Ammon's horn (tissue), 1 donor: ENCODE measurements around the gene CDKN1C.

ENCODE experiments used
- DNase-seq: peaks from one replicate; pipeline ENCODE4 v3.0.0-alpha.2; 2016; ENCODE audit warnings: low spot score

The CDKN1C gene

DNA sequence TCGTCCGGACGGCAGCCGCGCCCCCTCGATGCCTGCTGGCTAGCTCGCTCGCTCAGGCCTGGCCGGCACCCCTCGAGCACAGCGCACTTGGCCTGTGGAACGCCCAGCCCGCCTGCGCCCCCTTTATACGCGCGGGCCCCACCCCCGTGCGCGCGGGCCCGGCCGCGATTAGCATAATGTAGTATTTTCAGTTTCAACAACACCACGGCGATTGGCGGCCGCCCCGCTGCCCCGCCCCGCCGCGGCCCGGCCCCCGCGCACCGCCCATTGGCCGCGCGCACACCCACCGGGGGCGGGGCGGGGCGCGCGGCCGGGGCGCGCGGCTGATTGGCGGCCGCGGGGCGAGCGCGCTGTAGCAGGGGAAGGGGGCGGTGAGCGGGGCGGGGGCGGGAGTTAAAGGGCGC is at the start of gene CDKN1C:
CDKN1C (minus strand) TSS at position 98 of the 404 bp plus-strand sequence. CDS start 319 bp downstream, outside the sequence.
- DNase-seq: peak; percentile 93

DNA sequence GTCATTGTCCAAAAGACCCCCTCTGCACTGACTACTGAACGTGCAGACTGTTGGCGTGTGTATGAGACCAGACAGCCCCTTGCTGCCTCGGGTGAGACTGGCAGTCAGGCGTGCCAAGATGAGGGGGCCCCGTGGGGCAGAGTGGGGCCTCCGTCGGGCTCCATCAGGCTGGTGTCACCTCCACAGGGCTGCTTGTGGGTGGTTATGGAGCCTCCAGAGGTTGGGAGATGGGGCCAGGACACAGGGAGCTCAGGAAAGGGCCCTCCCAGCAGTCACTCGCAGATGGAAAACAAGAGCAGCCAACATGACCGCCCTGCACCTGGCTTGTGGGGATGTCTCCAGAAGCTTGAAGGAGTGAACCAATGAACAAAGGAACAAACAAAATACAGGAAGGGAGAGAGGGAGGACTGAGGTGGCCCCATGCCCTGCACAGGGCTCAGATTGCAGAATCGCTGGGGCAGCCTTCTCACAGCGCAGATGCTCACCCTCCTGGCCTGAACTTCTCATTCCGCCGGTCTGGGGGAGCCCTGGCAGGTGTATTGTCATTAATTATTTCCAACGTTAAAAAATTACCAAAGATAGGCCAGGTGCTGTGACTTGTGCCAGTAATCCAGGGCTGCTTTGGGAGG is 49.1 kb upstream of the CDKN1C start:
- DNase-seq: no peak

DNA sequence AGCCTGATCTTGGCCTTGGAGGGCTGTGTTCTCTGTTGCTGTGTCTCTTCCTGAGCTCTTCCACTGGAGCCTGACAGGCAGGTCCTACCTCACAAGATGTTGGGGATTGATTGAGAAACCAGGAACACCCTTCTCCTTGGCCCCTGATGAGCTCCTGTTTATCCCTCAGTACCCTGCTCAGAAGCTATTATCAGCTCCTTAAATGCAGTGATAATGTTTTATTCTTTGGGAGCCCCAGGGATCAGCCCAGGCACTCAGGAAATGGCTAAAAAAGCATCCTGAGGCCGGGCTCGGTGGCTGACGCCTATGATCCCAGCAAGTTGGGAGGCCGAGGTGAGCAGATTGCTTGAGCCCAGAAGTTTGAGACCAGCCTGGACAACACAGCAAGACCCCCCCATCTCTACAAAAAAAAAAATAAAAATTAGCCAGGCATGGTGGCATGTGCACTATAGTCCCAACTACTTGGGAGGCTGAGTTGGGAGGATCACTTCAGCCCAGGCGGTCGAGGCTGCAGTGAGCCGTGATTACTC is 48.5 kb upstream of the CDKN1C start:
- DNase-seq: no peak

GRCh38 chr11:2933375-2934020 is 47.9 kb upstream of the CDKN1C start:
- DNase-seq: peak; percentile 52

DNA sequence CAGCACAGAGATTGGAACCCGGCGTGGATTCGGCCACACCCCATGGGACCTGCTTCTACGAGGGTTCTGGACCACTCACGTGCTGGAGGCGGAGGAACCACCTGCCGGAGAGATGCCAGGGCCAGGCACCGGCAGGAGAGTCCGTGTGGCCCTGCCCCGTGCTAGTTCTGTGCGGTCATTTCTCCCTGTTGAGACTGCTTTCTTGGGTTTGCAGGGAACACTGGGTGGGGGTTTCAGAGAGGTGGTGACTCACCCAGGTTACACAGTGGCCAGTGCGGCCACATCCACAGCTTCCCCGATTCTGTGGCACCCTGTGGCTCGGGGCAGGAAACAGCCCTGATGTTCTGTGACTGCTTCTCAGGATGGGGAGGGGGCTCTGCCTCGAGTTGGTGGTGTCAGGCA is 47.3 kb upstream of the CDKN1C start:
- DNase-seq: no peak

DNA sequence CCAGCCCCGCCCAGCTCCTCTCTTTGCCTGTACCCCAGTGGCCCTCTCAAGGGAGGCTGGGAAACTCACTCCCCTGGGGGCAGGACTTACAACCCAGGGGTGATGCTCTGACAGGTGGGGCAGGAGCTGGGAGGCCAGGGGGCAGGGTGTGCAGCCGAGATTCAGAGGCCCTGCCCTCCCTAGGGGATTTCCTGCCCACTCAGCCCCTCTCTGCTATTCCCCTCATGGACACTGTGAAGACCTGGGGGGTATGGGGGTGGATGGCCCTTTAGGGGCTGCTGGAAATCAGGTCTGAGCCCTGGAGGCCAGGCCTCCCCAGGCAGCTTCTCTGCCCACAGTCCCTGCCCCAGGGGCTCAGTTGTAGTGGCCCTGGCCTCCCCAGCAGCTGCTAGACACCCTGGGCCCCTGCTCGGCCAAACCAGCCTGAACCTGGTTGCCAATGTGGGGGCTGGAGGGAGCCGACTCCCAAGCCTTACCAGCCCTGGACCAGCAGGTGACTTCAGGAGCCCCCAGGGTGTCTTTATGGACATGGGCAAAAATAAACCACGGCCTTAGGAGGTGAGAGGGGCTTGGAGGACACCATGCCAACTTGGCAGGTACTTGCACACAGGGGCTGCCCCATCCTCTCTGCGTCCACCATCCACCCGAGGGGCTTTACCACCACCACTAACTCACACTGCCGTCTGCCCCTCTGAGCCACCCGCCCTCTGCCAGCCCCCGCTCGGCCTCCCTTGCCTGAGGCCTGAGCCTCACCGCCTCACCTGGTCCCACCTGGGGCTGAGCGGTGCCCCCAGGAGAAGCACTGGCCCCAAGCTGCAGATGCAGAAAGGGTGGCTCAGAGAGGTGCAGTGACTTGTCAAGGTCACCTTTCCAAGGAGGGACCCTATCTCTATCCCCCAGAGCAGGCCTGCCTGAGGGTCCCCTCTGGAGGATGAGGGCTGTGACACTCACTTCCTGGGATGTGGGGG is 46.5 kb upstream of the CDKN1C start:
- DNase-seq: no peak

DNA sequence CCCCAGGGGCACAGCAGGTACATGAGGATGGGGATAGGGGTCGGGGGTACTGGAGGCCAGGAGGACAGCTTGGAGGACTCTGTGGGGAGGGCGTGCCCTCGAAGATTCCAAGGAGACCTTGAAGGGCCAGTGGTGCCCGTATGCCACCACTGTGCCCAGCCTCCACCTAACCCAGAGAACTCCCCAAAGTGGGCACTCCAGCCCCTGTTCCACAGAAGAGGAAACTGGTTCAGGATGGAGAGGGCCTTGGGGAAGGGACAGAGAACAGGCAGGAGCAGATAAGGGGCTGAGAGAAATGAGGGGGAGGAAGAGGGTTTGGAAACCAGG is 45.8 kb upstream of the CDKN1C start:
- DNase-seq: no peak

- no peak for DNase-seq
Measured at GRCh38 chr11:2930704-2931419, 45.3 kb upstream of the CDKN1C start.

GRCh38 chr11:2929950-2930703 is 44.6 kb upstream of the CDKN1C start:
- no peak for DNase-seq

- no peak for DNase-seq
Measured at GRCh38 chr11:2929531-2929949, 44.0 kb upstream of the CDKN1C start.

- no peak for DNase-seq
Measured at GRCh38 chr11:2928605-2929530, 43.3 kb upstream of the CDKN1C start, which contains the start of gene PHLDA2. Gene PHLDA2 (minus strand): TSS chr11:2929420. CDS start chr11:2929364, 56 bp downstream.

GRCh38 chr11:2927851-2928604 is 42.5 kb upstream of the CDKN1C start:
- no peak for DNase-seq

DNA sequence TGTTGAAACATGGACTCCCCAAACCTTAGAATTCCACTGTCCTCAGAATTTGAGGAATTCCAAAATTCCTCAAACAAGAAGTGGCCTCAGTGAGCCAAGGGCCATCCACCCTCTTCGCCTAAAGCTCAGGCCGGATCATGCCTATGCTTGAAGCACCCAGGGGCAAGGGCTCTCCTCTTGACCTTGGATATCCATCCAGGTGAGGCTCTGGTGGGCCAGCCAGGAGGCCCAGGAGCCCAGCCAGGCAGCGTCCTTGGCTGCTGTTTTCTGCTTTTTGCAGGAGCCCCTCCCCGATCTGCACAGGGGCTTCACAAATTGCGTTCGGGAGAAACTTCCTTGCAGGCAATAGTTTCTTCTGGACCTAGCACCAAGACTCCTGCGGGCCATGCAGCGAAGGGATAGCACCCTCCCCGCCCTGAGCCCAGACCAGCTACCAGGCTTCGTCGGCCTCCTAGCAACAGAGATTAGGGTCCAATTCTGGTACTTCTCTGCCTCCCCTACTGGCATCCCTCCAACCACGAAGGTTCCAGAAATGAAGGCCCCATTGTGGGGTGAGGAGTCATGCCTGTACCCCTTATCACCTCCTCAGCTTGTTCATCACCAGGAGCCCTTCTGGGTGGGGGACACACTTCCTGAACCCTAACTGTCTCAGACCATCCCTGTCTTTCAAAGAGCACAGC is 41.7 kb upstream of the CDKN1C start:
- no peak for DNase-seq

DNA sequence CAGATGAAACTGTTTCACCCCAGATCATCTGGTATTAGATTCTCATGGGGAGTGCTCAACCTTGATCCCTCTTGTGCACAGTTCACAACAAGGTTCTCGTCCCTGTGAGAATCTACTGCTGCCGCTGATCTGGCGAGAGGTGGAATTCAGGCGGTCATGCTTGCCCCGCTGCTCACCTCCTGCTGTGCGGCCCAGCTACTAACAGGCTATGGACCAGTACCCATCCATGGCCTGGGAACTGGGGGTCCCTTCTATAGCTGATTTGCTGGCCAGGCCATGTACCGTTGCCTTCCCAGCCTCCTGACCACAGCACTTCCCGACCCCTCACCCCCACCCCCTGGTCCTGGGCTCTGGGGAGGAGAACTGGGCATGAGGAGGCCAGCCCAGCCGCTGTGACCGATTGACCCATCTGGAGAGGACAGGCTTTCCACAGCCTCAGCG is 41.1 kb upstream of the CDKN1C start:
- no peak for DNase-seq

DNA sequence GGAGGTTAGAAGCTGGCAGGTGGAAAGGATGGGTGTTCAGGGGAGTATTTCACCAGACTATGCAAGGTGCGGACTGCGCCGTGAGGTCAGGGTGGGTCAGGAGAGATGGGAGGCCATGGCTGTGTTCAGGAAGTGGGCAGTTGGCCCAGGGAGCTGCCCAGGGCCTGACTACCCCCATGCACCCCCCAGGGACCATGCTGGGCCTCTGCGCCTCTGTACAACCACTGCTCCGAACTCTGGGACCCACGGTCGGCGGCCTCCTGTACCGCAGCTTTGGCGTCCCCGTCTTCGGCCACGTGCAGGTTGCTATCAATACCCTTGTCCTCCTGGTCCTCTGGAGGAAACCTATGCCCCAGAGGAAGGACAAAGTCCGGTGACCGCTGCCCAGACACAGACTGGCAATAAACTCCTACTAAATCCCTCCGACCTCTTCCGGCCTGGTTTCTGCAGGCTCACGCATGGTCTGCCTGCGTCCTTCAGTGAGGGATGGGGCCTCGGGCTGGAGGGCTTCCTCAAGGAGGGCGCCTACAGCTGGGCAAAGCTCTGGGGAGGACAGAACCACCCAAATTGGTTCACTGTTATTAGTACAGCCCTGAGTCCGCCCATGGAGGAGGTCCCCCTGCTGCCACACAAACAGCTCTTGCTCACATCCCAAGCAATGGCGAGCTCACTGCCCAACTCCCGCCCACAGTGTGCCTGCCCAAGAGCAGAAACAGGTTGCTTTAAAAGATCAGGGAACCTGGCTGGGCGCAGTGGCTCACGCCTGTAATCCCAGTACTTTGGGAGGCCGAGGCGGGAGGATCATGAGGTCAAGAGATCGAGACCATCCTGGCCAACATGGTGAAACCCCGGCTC is 39.5 kb upstream of the CDKN1C start:
- DNase-seq: no peak

GRCh38 chr11:2924381-2924780 is 38.8 kb upstream of the CDKN1C start:
- no peak for DNase-seq
